ENCODE data around the gene WDR36. TPM values are rescaled to one million over a fixed set of nuclear protein-coding genes. Genes with fewer than 3 reads are reported as not detected.

Gene WDR36
- total and polyA plus RNA-seq, 2 of the 4 experiments (the other 2 are of a cell fraction): 11.9 to 87.8 TPM

DNA sequence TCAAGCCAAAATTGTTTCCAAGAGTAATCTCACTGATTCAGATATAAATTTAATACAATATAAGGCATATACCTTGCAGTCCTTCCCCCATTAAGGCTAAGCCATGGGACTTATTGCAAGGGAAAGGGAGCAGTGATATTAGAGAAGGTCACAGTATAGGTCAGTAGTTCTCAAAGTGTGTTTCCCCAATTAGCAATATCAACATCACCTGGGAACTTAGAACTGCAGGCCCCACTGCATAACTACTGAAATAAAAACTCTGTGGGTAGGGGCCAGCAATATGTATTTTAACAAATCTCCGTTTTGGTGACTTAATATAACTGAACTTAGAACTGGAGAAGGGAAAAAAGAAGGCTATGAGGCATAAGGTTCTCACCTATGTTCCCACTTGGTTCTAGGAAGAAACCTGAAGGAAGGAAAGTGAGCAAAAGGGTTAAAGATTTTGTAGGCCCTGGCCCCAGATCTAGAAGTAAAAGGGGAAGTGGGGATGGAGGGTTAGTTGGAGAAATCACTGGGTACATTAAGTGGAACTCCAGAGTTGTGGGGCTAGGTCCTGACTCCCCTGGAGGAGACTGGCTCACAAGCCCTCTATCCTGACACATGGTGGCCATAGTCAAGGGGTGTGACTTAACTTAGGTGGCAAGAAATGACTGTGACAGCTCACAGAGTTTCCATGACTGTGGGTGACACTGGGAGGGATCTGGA, 40.7 kb downstream of the WDR36 start:
- no peak overlapping the region for H2BK15ac ChIP-seq (ENCODE audit: low read depth, low read length)
- H3K79me1 ChIP-seq (ENCODE audit: low read depth in 1 of 2, low read length in 2 of 2): no peaks in the 10 kb centered on the region
- WGBS, 2 experiments (ENCODE audit: extremely low coverage in 2 of 2, insufficient read length in 1 of 2): no CpG with 5 or more reads among the region's 1 CpG
- ChIA-PET CTCF (no interaction called here), POLR2A (ENCODE audit: unreplicated experiment) (no interaction called here)
- H3K56ac ChIP-seq (ENCODE audit: extremely low read depth, insufficient read depth, low read length): no peak overlapping the region
- H3K23ac ChIP-seq (ENCODE audit: low read depth, low read length): no peak overlapping the region
- H3K18ac ChIP-seq (ENCODE audit: low read depth, low read length): no peak overlapping the region
- H3K4me3 ChIP-seq (ENCODE audit: insufficient read depth, low read depth, low read length): no peak overlapping the region
- DNase-seq (no peak), ATAC-seq (ENCODE audit: low read depth) (no peak)
- H2AK5ac ChIP-seq (ENCODE audit: low read depth, low read length): peak overlapping the region; percentile 46; the same call in 1 of the 2 replicates
- TF ChIP-seq BHLHE40 (IDR thresholded peaks at IDR 0.05; ENCODE audit: low read depth, low read length) (no peak), RFX5 (IDR thresholded peaks at IDR 0.05; ENCODE audit: low read depth, low read length) (no peak), POLR2A (IDR thresholded peaks at IDR 0.05; ENCODE audit: low read depth, low read length) (no peak), CHD1 (IDR thresholded peaks at IDR 0.05; ENCODE audit: low read depth, low read length) (no peak), CEBPB (IDR thresholded peaks at IDR 0.05; ENCODE audit: low read depth, low read length) (no peak), NFE2L2 (IDR thresholded peaks at IDR 0.05; ENCODE audit: low read depth, low read length) (no peak), RAD21 (IDR thresholded peaks at IDR 0.05; ENCODE audit: low read length) (no peak), MAFK (IDR thresholded peaks at IDR 0.05; ENCODE audit: low read depth, low read length) (no peak), FOS (IDR thresholded peaks at IDR 0.05; ENCODE audit: low read depth, low read length) (no peak), RCOR1 (IDR thresholded peaks at IDR 0.05; ENCODE audit: insufficient replicate concordance, low read length) (no peak), MAZ (IDR thresholded peaks at IDR 0.05; ENCODE audit: borderline replicate concordance, low read depth, low read length) (no peak), SMC3 (IDR thresholded peaks at IDR 0.05; ENCODE audit: low read depth, low read length) (no peak), MXI1 (IDR thresholded peaks at IDR 0.05; ENCODE audit: borderline replicate concordance, low read depth, low read length) (no peak)
- TF ChIP-seq, protein P1, sequence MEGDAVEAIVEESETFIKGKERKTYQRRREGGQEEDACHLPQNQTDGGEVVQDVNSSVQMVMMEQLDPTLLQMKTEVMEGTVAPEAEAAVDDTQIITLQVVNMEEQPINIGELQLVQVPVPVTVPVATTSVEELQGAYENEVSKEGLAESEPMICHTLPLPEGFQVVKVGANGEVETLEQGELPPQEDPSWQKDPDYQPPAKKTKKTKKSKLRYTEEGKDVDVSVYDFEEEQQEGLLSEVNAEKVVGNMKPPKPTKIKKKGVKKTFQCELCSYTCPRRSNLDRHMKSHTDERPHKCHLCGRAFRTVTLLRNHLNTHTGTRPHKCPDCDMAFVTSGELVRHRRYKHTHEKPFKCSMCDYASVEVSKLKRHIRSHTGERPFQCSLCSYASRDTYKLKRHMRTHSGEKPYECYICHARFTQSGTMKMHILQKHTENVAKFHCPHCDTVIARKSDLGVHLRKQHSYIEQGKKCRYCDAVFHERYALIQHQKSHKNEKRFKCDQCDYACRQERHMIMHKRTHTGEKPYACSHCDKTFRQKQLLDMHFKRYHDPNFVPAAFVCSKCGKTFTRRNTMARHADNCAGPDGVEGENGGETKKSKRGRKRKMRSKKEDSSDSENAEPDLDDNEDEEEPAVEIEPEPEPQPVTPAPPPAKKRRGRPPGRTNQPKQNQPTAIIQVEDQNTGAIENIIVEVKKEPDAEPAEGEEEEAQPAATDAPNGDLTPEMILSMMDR (conservative IDR thresholded peaks at IDR 0.05; ENCODE audit: low read depth, low read length): no peak
- TF ChIP-seq, protein P2, sequence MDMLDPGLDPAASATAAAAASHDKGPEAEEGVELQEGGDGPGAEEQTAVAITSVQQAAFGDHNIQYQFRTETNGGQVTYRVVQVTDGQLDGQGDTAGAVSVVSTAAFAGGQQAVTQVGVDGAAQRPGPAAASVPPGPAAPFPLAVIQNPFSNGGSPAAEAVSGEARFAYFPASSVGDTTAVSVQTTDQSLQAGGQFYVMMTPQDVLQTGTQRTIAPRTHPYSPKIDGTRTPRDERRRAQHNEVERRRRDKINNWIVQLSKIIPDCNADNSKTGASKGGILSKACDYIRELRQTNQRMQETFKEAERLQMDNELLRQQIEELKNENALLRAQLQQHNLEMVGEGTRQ (IDR thresholded peaks at IDR 0.05; ENCODE audit: low read depth, low read length): no peak
- TF ChIP-seq, protein P3, sequence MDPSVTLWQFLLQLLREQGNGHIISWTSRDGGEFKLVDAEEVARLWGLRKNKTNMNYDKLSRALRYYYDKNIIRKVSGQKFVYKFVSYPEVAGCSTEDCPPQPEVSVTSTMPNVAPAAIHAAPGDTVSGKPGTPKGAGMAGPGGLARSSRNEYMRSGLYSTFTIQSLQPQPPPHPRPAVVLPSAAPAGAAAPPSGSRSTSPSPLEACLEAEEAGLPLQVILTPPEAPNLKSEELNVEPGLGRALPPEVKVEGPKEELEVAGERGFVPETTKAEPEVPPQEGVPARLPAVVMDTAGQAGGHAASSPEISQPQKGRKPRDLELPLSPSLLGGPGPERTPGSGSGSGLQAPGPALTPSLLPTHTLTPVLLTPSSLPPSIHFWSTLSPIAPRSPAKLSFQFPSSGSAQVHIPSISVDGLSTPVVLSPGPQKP (IDR thresholded peaks at IDR 0.05; ENCODE audit: borderline replicate concordance, low read depth, low read length): no peak
- in situ Hi-C loops (cut with MboI; ENCODE audit: low sequenced_read_pairs): no loop called here
- no peaks in the 10 kb centered on the region for H3K9me3 ChIP-seq (ENCODE audit: control insufficient read depth, insufficient read depth, low read length)
- intact Hi-C loops (cut with micrococcal nuclease): no loop called here
- no peak overlapping the region for H3K27ac ChIP-seq (ENCODE audit: insufficient read depth, low read length)
- H3K9me1 ChIP-seq (ENCODE audit: insufficient read depth, low read length): no peaks in the 10 kb centered on the region; the same call in 1 of the 2 replicates
- H4K20me1 ChIP-seq (ENCODE audit: insufficient read depth, low read length): no peaks in the 10 kb centered on the region
- no TSS peak for BruUV-seq (replicated peaks)
- no peak overlapping the region for H4K8ac ChIP-seq (ENCODE audit: low read depth in 2 of 2, low read length in 2 of 2)
- H3K4me1 ChIP-seq (ENCODE audit: control insufficient read depth, insufficient read depth, low read length): no peaks in the 10 kb centered on the region; the same call in 1 of the 2 replicates
- no peak overlapping the region; the same call in 1 of the 2 replicates for H4K91ac ChIP-seq (ENCODE audit: insufficient read depth, low read depth, low read length)
- dilution Hi-C loops (cut with HindIII; ENCODE audit: low sequenced_read_pairs, unreplicated experiment): no loop called here
- no peak overlapping the region for H2BK20ac ChIP-seq (ENCODE audit: low read depth, low read length)
- 0 out of 2 replicates have a peak, but pooled peaks cover 2% of the 10 kb centered on the region for H3K36me3 ChIP-seq (ENCODE audit: control insufficient read depth, insufficient read depth, low read length)
- no peak overlapping the region for H3K14ac ChIP-seq (replicated peaks; ENCODE audit: low read depth, low read length)
- H2BK120ac ChIP-seq (ENCODE audit: low read depth, low read length): no peak overlapping the region
- no peak overlapping the region for H2AK9ac ChIP-seq (replicated peaks; ENCODE audit: low read depth, low read length, poor library complexity)
- no peak overlapping the region for H4K5ac ChIP-seq (ENCODE audit: low read depth, low read length)
- H2BK5ac ChIP-seq (ENCODE audit: low read depth, low read length, poor library complexity, severe bottlenecking): no peak overlapping the region
- 0 out of 2 replicates have a peak overlapping the region, but pooled peaks have one; percentile 5 for H3K4ac ChIP-seq (ENCODE audit: low read depth, low read length)
- H3K9ac ChIP-seq (ENCODE audit: low read depth, low read length): no peak overlapping the region
- H3K4me2 ChIP-seq (ENCODE audit: low read depth, low read length): no peak overlapping the region
- H3K27me3 ChIP-seq (ENCODE audit: control insufficient read depth, insufficient read depth, low read length): no peaks in the 10 kb centered on the region
- H2AFZ ChIP-seq (replicated peaks; ENCODE audit: low read length, poor library complexity): peak overlapping the region; percentile 37

All from IMR-90 (cell line).